GM23248 (cell line): ENCODE results near the gene CCDC88C. TPM values are rescaled to one million over a fixed set of nuclear protein-coding genes. Genes with fewer than 3 reads are reported as not detected.

ENCODE experiments used
- DNase-seq: peaks from one replicate; pipeline ENCODE4 v3.0.0-alpha.2; 2015
- H2AFZ ChIP-seq: fragments of 200-600 bp; sonication (generic); 2 replicates; pipeline ENCODE4 v1.6.1; 2016; ENCODE audit warnings: antibody characterized with exemption
- H3F3A ChIP-seq: fragments of 200-600 bp; sonication (generic); 2 replicates; pipeline ENCODE4 v1.6.1; 2016; ENCODE audit warnings: mild to moderate bottlenecking, antibody characterized with exemption, mixed run types; ENCODE audit not compliant: insufficient read depth
- H3K27ac ChIP-seq: fragments of 200-600 bp; sonication (generic); 2 replicates; pipeline ENCODE4 v1.5.1; 2016; ENCODE audit warnings: mild to moderate bottlenecking
- H3K27me3 ChIP-seq: fragments of 200-600 bp; sonication (generic); replicated peaks from 2 replicates; pipeline ENCODE4 v1.6.1; 2016; ENCODE audit warnings: mild to moderate bottlenecking; ENCODE audit not compliant: insufficient read depth
- H3K36me3 ChIP-seq: fragments of 200-600 bp; sonication (generic); 2 replicates; pipeline ENCODE4 v1.6.1; 2016; ENCODE audit warnings: low read depth, mild to moderate bottlenecking
- H3K4me1 ChIP-seq: fragments of 200-600 bp; sonication (generic); 2 replicates; pipeline ENCODE4 v1.6.1; 2016; ENCODE audit warnings: mild to moderate bottlenecking; ENCODE audit not compliant: insufficient read depth
- H3K4me2 ChIP-seq: fragments of 200-600 bp; sonication (generic); one replicate; pipeline ENCODE4 v1.6.1; 2016; ENCODE audit warnings: mild to moderate bottlenecking; ENCODE audit not compliant: unreplicated experiment
- H3K4me3 ChIP-seq: fragments of 200-600 bp; sonication (generic); 2 replicates; pipeline ENCODE4 v1.5.1; 2016; ENCODE audit warnings: mild to moderate bottlenecking
- H3K79me2 ChIP-seq: fragments of 200-600 bp; sonication (generic); 2 replicates; pipeline ENCODE4 v1.6.1; 2016; ENCODE audit warnings: mild to moderate bottlenecking; ENCODE audit not compliant: insufficient read depth
- H3K9ac ChIP-seq: fragments of 200-600 bp; sonication (generic); 2 replicates; pipeline ENCODE4 v1.6.1; 2016; ENCODE audit warnings: mild to moderate bottlenecking
- H3K9me2 ChIP-seq: fragments of 200-600 bp; sonication (generic); 2 replicates; pipeline ENCODE4 v1.6.1; 2016; ENCODE audit warnings: mixed run types, mild to moderate bottlenecking, moderate library complexity; ENCODE audit not compliant: insufficient read depth
- H3K9me3 ChIP-seq: fragments of 200-600 bp; sonication (generic); one replicate; pipeline ENCODE4 v1.6.1; 2017; ENCODE audit warnings: low read depth
- H4K20me1 ChIP-seq: fragments of 200-600 bp; sonication (generic); 2 replicates; pipeline ENCODE4 v1.6.0; 2016; ENCODE audit not compliant: insufficient read depth
- EZH2 ChIP-seq: fragments of 200-600 bp; sonication (generic); IDR thresholded peaks from 2 replicates; pipeline ENCODE4 v1.6.1; 2018; ENCODE audit warnings: antibody characterized with exemption, mild to moderate bottlenecking; ENCODE audit not compliant: insufficient read depth, poor library complexity, severe bottlenecking
- EZH2phosphoT487 ChIP-seq: fragments of 200-600 bp; sonication (generic); IDR thresholded peaks from 2 replicates; pipeline ENCODE4 v1.6.1; 2018; ENCODE audit warnings: antibody characterized with exemption, moderate library complexity, mild to moderate bottlenecking, low read depth; ENCODE audit not compliant: insufficient read depth
- WGBS, 2 experiments: methylation state at CpG; one replicate each; pipeline ENCODE4 v1.1.6; 2015 to 2017; ENCODE audit warnings: low lambda C conversion rate in 2 of 2, low coverage in 1 of 2; ENCODE audit errors: missing lambda C conversion rate in 2 of 2; 5-methylcytosine and 5-hydroxymethylcytosine counted together
- in situ Hi-C: fragments of 300-500 bp; cut with MboI; formaldehyde crosslinking; loops from 2 replicates; pipeline ENCODE4 v1.15.0; 2020
- polyA plus RNA-seq: library from polyadenylated mRNA; unstranded; fragments of >200 nt; fragmentation: Nextera tagmentation; extraction: Ambion mirVana; gene quantifications from 2 replicates; pipeline ENCODE4 v1.2.1, GENCODE V29; 2016
- total RNA-seq: library from RNA; depleted of rRNA; stranded (reverse); fragments of >200 nt; shearing (Covaris generic); gene quantifications from 2 replicates; pipeline ENCODE4 v1.2.3, GENCODE V29; 2014

Gene CCDC88C
- total and polyA plus RNA-seq, 2 experiments from 2014 or later, result not detected

DNA sequence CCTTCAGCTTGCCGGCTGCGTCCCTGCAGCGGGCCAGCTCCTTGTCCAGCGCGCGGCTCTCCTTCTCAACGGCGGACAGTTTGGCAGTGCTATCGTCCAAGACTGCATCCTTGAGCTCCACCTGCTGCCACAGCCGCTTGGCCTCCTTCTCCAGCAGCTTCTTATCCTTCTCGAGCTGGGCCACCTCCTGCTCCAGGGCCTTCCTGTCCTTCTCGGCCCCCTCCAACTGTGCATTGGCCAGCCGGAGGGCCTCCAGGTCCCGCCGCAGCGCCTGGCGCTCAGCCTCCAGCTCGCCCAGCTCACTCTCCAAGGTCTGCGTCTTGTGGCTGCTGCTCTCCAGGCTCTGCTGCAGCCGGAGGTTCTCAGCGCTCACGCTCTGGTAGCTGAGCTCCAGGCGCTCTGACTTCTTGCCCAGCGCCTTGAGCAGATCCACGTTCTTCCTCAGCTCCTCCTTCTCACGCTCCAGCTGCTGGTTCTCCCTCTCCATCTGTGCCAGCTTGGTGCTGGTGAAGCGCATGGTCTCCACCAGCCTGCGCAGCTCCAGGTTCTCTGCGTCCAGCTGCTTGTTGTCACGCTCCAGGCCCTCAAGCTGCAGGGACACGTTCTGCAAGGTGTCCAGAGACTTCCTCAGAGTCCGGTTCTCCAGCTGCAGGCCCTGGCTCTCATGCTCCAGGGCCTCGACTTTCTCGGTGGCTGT lies 104.3 kb downstream of the CCDC88C start:
- WGBS, 2 experiments, result 87 to 90% methylated on average over 33 to 34 of the region's 34 CpGs
- no peak for DNase-seq
- Histone ChIP-seq H2AFZ (no peak overlapping the region), H3K4me1 (no peaks in the 10 kb centered on the region), H3K4me2 (no peak overlapping the region), H3K79me2 (no peaks in the 10 kb centered on the region), H3K27ac (no peak overlapping the region), H4K20me1 (no peaks in the 10 kb centered on the region), H3K36me3 (no peaks in the 10 kb centered on the region), H3K4me3 (no peak overlapping the region), H3F3A (no peaks in the 10 kb centered on the region), H3K27me3 (peaks cover 8% of the 10 kb centered on the region; the same call in 1 of the 2 replicates), H3K9me3 (no peaks in the 10 kb centered on the region), H3K9ac (no peak overlapping the region), H3K9me2 (no peaks in the 10 kb centered on the region)
- in situ Hi-C loops, result no loop called here
- TF ChIP-seq EZH2phosphoT487 (no peak), EZH2 (no peak)

DNA sequence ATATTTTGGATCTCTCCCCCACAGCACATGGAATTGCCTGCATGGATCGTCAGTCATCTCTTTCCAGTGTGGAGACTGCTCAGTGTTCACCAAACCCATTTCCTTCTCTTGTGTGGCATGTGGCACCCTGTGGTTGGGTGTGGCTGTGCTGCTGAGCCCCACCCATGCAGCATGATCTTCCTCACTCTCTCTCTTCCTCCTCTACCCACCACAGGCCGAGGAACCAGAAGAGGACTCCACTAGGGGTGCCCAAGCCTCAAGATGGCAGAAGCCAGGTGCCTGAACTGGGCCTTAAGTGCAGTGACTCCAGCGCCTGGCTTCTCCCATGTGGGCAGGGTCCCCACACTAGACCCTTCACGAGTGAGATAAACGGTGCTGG lies 106.3 kb downstream of the CCDC88C start:
- in situ Hi-C loops, result no loop called here
- H3K9me2 ChIP-seq, result no peaks in the 10 kb centered on the region
- H3K27ac ChIP-seq, result no peak overlapping the region
- no peaks in the 10 kb centered on the region for H3K4me1 ChIP-seq
- H3K27me3 ChIP-seq, result peaks cover 2% of the 10 kb centered on the region
- no peak overlapping the region for H3K9ac ChIP-seq
- H2AFZ ChIP-seq, result no peak overlapping the region
- no peaks in the 10 kb centered on the region for H3K9me3 ChIP-seq
- H3K79me2 ChIP-seq, result no peaks in the 10 kb centered on the region
- TF ChIP-seq EZH2 (no peak), EZH2phosphoT487 (no peak)
- WGBS, 2 experiments, result 50 to 57% methylated on average over 5 of the region's 5 CpGs
- no peak for DNase-seq
- no peaks in the 10 kb centered on the region for H4K20me1 ChIP-seq
- no peaks in the 10 kb centered on the region for H3F3A ChIP-seq
- no peaks in the 10 kb centered on the region for H3K36me3 ChIP-seq
- H3K4me3 ChIP-seq, result no peak overlapping the region
- H3K4me2 ChIP-seq, result no peak overlapping the region

DNA sequence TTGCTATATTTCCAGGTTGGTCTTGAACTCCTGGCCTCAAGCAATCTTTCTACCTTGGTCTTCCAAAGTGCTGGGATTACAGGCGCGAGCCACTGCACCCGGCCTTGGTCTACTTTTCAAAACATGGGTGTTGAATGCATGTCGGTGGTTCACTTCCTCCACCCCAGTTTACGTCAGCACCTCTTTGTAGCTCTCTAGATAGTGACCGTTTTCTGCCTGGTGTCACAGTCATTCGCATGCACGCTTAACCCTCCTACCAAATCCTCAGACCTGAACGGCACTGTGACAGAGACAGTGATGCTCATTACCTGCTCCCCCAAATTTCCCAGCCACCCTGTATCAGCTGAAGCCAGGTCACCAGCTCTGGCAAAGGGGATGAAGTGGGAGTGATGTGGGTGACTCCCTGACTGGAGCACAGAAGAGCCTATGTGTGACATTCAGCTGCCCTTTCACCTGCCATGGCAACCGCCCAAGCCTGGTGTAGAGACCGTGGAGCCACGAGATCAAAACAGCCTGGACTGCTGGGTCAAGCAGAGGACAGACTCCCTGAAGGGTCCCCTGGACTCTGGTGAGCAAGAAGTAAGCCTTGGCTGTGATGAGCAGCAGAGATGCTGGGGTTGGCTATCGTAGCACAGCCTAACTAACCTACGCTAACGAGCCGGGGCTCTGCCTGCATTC lies 106.9 kb downstream of the CCDC88C start:
- Histone ChIP-seq H3K36me3 (no peaks in the 10 kb centered on the region), H4K20me1 (no peaks in the 10 kb centered on the region), H3K4me3 (no peak overlapping the region), H3K27me3 (peaks cover 4% of the 10 kb centered on the region), H2AFZ (no peak overlapping the region), H3K27ac (no peak overlapping the region), H3K79me2 (no peaks in the 10 kb centered on the region), H3K9ac (no peak overlapping the region), H3K4me2 (no peak overlapping the region), H3K9me2 (no peaks in the 10 kb centered on the region), H3F3A (no peaks in the 10 kb centered on the region), H3K4me1 (no peaks in the 10 kb centered on the region), H3K9me3 (no peaks in the 10 kb centered on the region)
- DNase-seq, result no peak
- WGBS, 2 experiments, result 78 to 81% methylated on average over 16 of the region's 16 CpGs
- in situ Hi-C loops, result no loop called here
- TF ChIP-seq EZH2 (no peak), EZH2phosphoT487 (no peak)

DNA sequence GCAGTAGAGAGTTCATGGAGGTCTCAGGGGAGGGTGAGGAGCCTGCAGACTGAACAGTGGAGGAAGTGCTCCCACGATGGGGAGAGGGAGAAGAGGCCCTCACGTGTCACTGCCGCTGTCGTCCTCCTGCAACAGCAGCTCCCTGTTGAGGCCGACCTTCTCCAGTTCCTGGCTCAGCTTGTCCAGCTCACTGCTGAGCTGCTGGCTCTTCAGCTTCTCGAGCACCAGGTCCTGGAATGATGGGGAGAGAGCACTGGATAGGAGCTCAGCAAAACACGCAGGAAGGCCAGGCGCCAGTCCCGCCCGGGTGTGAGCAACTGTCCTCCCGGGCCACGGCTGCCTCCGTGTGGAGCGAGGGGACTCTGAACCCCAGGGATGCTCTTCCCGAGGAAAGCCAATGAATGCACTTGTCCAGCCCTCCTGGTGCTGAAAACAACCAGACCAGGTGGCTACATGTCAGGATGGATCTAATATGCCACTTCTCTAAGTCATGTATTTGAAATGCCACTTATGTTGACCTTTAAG lies 107.8 kb downstream of the CCDC88C start:
- in situ Hi-C loops, result no loop called here
- TF ChIP-seq EZH2phosphoT487, result no peak
- TF ChIP-seq EZH2, result no peak
- Histone ChIP-seq H3K4me3 (no peak overlapping the region), H3K27ac (no peak overlapping the region), H3K4me2 (no peak overlapping the region), H3F3A (no peaks in the 10 kb centered on the region), H2AFZ (no peak overlapping the region), H3K9ac (no peak overlapping the region), H3K27me3 (peaks cover 9% of the 10 kb centered on the region), H3K79me2 (no peaks in the 10 kb centered on the region), H3K36me3 (no peaks in the 10 kb centered on the region), H4K20me1 (no peaks in the 10 kb centered on the region), H3K9me3 (no peaks in the 10 kb centered on the region), H3K9me2 (no peaks in the 10 kb centered on the region), H3K4me1 (no peaks in the 10 kb centered on the region)
- WGBS, 2 experiments, result 74 to 78% methylated on average over 13 to 15 of the region's 15 CpGs
- no peak for DNase-seq
